Measurements from ENCODE around the gene PALLD.

PALLD gene

GRCh38 chr4:168859100-168859499 is 362.2 kb downstream of the PALLD start:
- no peak for DNase-seq

DNA sequence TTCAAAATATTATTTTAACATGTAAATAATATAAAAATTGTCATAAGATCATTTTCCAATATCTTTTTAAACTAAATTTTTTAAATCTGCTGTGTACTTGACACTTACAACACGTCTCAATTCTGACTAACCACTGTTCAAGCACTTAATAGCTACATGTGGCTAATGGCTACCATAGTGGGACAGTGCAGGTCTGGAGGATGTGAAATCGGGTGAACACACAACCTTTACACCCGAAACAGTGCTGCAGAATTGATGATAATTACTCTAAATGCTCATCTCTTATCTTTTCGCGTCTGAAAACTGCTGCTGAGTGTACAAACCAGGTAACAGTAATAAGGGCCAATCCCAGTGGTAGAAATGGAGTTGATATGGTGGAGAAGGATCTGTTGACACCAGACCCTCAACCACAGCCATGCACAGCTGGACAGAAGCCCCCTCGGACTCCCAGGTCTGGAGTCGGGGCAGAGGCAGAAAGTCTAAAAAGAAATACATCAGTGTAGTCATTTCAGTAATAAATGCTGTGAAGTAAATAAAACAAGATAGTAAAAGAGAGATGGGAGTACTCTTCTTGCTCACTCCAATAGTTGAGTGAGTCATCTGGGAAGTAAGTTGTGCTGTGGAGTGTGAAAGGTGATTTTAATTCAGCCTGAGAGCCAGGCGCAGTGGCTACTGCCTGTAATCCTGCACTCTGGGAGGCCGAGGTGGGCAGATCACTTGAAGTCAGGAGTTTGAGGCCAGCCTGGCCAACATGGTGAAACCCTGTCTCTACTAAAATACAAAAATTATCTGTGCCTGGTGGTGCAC is 363.2 kb downstream of the PALLD start:
- no peak for DNase-seq

DNA sequence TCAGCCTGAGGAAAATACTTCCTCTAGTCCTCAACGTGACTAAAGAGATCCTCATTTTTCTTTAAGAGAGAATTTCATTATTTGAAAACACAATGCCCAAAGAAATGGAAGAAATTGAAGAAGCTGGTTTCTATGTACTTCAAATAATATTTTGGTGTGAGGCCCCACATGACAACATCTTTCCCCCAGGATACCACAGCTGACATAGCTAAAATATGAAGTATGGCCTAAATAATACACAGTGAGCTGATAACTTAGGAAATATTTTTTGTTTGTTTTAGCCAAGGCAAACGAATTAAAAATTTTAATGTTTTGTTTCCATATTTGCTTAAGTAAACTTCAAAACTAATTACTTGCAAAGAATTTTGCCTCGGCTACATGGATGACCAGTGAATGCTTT is 364.0 kb downstream of the PALLD start:
- DNase-seq: no peak

GRCh38 chr4:168863719-168864647 is 367.1 kb downstream of the PALLD start:
- DNase-seq: no peak

DNA sequence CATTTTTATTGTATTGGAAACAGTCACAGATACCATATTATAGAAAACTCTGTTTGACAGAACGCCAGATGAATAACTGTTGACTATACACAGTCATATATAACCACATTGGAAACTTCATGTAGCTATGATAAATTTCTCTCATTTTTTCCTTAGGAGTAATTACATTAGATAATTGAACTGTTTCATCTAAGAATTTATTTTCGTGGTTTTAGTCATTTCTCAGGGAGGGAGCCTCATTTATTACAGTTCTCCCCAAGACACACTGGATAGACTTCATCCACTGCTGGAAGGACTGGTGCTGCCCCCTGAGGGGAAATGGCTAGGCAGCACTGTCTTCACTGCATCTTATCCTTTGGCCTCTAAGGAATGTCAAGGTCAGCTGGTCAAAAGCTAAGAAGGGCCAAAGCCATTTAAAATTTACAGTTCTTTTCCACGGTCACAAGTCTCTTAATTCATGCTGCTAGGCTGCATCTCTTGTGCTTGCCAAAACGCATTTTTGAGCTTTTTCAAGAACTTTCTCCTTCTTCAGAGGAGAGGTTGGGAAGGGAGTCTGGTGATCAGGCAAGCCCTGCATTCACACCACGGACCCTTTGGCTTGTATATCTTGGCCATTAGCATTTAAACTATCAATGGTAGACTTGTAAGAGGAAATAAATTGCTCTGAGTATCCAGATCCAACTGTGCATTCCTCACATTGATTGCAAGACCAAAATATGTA is 368.1 kb downstream of the PALLD start:
- no peak for DNase-seq

DNA sequence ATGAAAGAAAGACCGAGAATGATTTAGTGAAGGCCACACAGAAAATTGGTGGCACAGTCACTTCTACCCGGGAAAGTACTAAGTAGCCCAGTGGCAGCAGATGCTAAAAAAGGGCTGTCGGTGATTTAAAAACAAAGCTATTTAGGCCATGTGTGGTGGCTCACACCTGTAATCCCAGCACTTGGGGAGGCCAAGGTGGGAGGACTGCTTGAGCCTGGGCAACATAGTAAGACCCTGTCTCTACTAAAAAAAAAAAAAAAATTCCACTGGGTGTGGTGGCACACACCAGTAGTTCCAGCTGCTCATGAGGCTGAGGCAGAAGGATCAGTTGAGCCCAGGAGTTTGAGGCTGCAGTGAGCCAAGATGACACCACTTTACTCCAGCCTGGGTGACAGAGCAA is 369.0 kb downstream of the PALLD start:
- DNase-seq: no peak

DNA sequence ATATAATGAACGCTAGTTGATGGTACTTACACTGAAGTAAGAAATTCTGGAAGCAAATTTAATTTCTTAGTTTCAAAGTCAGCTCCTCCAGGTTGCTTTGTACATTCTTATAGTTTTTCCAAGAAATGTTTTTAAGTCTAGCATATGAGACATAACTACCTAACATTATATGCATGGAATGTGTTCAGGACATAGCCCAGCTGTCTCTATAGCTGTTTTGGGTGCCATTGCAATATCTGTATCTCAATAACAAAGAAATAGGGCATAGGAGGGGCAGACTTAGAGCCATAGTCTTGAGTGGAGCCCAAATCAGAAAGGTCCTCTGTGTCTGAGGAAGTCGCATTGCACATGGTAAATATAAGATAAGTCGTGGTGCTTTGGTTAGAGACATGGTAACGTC is 369.8 kb downstream of the PALLD start:
- DNase-seq: no peak

- no peak for DNase-seq
Measured at GRCh38 chr4:168867128-168867527, 370.3 kb downstream of the PALLD start.

GRCh38 chr4:168868044-168868781 is 371.4 kb downstream of the PALLD start:
- DNase-seq: peak in 1 of 2 donors; percentile 43

DNA sequence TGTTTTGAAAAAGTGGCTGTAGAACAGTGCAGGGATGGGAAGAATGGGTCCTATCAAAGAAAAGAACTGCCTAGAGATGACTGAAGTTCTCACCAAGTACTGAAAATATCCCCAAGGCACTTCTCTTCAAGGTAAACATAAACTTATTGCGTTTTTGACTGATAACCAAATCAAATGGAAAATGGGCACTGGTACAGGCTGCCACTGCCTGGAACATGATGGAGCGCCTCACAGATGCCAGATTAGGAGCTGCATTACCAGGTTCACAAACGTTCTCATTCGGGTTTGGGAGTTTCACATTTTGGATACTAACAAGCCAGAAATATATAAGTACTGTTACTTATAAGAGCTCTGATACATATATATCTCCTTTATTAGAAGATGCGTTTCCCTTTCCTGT is 371.9 kb downstream of the PALLD start:
- DNase-seq: no peak

GRCh38 chr4:168870004-168870403 is 373.2 kb downstream of the PALLD start:
- no peak for DNase-seq

DNA sequence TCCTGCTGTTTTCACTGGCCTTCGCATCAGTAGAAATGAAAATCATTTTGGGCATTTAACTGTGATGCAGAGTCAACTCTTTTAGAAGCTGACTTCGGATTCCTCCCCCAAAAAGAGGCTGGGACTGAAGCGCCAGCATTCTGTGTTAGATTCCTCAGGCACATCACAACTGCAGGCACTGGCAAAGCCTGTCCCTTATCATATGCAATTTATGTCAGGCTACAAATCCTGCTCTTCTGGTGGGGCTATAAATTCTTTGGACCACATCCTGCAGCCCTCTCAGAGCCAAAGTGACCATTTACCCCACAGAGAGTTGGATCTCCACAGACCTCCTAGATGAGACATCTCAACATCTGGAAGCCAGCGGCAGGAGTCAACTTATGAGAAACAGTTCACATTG is 374.8 kb downstream of the PALLD start:
- no peak for DNase-seq

GRCh38 chr4:168874083-168874482 is 377.2 kb downstream of the PALLD start:
- no peak for DNase-seq

GRCh38 chr4:168876106-168876505 is 379.3 kb downstream of the PALLD start:
- DNase-seq: no peak

GRCh38 chr4:168877511-168878491 is 380.9 kb downstream of the PALLD start:
- peak in 1 of 2 donors; percentile 16 for DNase-seq

GRCh38 chr4:168878623-168879022 is 381.8 kb downstream of the PALLD start:
- DNase-seq: no peak

DNA sequence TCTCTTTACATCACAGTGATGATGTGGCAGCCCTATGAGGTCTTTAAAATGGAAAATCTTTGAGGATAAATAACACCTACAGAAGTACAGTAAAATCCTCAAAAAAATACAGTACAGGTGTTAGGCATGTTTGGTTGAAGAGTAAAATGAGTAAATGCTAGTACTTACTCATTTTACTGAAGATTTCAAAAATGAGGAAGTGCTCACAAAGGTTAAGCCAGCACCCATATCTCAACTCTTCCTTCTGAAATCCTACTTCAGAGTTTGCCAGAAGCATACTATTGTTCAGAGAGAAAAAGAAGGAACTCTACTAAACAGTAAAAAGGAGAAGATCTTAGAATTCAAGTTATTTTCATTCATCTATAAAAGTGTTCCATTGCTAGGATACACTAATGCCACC is 382.3 kb downstream of the PALLD start:
- no peak for DNase-seq

DNA sequence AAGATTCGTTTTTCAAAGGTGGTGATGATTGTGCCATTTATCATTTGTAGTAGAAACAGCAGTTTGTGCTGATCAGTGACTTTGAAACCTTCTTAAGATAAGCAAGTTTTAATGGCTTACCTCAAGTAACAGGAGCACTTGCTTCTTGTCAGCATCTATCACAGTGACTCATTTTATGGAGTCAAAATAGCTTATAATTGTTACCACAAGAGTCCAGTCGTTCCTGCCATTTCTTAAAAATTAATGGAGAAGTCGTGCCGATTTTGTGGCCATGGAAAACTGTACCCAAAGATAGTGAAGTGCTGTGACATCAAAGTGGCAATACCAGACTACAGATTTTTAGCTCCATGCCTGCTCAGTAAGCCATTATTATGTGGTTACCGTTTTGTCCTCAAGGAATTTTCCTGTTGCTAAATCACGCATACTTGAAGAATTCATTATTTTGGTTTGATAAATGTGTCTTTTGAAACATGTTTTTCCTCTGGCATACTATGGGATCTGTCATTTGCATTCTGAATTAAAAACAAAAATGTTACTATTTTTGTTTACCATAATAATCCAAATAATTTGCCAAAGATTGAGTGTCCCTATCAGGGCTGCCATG is 383.3 kb downstream of the PALLD start:
- DNase-seq: no peak

DNA sequence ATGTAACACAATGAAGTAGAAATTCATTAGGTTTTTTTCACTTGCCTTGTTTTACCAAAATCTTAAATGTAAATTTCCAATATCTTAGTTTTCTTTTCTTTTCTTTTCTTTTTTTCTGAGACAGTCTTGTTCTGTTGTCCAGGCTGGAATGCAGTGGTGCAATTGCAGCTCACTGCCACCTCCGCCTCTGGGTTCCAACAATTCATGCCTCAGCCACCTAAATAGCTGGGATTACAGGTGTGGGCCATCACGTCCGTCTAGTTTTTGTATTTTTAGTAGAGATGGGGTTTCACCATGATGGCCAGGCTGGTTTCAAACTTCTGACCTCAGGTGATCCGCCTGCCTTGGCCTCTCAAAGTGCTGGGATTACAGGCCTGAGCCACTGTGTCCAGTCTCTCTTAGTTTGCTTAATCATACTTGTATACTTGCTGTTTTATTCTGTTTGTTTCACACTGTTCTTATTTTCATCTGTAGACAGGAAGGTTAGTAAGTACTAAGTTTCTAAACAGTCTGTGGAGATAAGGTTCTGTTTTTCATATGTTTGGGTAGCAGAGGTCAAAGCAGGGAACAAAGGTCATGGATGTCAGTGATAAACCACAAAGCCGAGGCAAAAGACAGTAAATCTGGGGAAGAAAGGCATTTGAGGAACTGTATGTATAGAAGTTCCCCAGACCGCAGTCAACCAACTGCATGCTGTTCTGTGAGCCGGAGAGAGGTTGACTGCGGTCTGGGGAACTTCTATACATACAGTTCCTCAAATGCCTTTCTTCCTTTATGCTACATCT is 384.2 kb downstream of the PALLD start:
- DNase-seq: no peak
